HG03175 (cell line): ENCODE measurements around the gene TOM1L2.

ENCODE experiments used
- ATAC-seq: cut with Tn5 transposase; IDR thresholded peaks from one replicate; pipeline ENCODE4 v1.9.1; 2021; ENCODE audit warnings: mild to moderate bottlenecking, moderate library complexity; ENCODE audit not compliant: unreplicated experiment

Gene TOM1L2

GRCh38 chr17:17837966-17838962 lies 133.9 kb downstream of the TOM1L2 start:
- no peak for ATAC-seq

- ATAC-seq, result no peak
These were observed 134.8 kb downstream of the TOM1L2 start for GRCh38 chr17:17837380-17837821.

- peak; percentile 31 for ATAC-seq
These were observed 135.3 kb downstream of the TOM1L2 start, which contains the start of gene SREBF1 for GRCh38 chr17:17836818-17837379. Gene SREBF1 (minus strand): TSS chr17:17836986. CDS start chr17:17836817, 169 bp downstream.

GRCh38 chr17:17836250-17836817 lies 135.9 kb downstream of the TOM1L2 start:
- ATAC-seq, result peak; percentile 66

DNA sequence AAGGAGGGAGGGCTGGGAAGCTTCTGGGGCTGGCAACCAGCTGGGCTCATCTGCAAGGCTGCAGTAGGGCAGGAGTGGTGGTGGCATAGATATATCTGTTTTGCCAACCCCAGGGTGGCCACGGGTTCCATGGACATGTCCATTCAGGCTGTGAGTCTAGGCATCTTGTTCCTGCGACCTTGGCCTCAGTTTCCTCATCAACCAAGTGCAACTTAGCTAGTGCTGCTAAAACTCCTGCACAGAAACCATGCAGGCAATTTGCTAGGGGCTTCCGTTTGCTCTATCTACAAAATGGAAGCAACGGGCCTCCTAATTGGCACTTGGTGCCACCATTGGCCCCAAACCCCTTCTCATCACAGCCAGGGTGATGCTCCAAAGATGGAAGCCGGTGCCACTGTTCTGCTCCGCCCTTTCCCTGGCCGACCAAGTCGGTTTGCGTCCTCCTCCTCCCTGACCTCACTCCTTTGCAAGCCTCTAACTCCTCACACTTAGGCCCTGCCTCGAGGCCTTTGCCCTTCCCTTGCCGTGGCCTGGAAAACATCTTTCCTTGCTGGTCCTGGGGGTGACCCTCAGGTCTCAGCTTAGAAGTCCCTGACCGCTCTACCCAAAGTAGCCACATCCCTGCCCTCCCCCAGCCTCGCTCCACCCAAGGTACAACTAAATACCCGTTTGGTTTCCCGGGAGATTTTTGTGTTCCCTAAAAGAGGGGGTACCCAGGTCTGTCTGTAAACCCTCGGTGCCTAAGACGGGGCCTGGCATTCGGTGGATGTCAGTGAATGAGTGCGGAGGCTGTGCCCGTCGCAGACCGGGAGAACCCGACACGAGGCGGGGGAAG lies 136.6 kb downstream of the TOM1L2 start:
- no peak for ATAC-seq

DNA sequence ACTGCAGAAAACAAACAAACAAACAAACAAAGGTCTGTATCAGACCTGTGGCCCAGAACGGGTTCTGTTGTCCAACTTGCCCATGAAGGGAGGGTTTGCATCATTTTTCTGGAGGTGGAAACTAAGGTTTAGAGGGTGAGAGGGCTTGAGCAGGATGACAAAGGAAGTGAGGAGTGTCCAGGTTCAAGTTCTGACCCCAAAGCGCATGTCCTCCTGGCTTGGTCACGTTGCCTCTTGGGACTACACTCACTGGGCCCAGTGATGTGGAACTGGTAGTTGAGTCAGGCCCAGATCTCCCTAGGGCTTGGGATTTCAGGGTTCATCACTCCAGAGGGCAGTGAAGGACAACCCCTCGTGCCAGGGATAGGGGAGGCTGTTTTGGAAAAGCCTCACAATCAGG lies 137.2 kb downstream of the TOM1L2 start:
- no peak for ATAC-seq

DNA sequence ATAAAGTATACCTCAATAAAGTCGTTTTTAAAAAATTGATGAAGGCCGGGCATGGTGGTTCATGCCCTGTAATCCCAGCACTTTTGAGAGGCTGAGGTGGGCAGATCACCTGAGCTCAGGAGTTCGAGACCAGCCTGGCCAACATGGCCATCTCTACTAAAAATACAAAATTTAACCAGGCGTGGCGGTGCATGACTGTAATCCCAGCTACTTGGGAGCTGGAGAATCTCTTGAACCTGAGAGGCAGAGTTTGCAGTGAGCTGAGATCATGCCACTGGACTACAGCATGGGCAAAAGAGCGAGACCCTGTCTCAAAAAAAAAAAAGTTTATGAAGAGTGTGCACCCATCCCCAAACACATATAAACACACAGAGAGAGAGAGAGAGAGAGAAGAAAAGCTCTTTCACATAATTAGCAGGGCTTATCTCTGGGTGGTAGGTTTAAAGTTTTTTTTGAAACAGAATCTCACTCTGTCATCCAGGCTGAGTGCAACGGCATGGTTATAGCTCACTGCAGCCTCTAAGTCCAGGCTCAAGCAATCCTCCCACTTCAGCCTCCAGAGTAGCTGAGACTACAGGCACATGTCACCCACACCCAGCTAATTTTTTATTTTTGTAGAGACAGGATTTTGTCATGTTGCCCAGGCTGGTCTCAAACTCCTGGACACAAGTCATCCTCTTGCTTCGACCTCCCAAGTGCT lies 138.4 kb downstream of the TOM1L2 start:
- no peak for ATAC-seq

- ATAC-seq, result no peak
These were observed 140.2 kb downstream of the TOM1L2 start for GRCh38 chr17:17832032-17832363.

DNA sequence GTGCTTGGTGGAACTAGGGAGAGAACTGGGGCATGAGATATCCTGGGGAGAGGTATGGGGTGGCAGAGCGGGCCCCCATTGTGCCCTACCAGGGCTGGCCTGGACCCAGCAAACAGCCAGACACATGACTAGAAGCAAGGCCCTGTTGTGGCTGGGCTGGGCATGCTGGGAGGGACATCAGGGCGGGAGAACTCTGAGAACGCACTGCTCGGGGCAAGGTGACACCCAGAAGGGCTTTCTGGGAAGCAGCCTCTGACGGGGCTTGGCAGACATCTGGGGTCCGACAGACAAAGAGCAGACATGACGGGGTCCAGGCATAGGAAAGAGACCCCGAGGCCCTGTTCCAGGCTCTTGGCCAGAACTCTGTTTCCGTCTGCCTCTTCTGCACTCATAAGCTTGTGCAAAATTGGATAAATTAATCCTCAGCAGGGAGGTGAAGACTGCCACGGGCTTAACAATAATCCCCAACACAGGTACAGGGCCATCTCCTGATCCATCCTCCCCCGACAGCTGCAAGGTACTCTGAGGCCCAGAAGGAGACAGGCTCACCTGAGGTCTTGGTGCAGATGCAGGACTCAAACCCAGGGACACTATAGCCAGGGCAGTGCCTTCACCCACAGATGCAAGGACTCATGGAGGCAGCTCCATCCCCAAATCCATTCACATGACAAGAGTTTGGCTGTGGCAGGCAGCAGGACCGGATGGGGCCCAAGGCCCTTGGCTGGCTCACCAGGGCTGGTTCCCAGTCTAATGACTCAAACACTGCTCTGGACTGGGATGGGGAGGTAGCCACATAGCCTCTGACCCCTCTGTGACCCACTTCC lies 140.8 kb downstream of the TOM1L2 start:
- ATAC-seq, result no peak

GRCh38 chr17:17830740-17831207 lies 141.4 kb downstream of the TOM1L2 start:
- ATAC-seq, result no peak

DNA sequence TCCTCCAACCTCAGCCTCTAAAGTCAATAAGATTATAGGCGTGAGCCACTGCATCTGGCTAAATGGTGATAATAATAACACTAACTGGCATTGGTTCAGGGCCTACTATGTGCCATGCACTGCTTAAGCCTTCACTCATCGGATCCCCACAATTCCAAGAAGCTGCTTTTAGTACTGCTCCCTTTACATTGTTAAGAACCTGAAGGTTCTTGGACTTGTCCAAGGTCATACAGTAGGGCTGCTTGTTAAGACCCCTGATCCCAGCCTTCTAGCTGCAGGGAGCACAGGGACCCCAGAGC lies 142.0 kb downstream of the TOM1L2 start:
- ATAC-seq, result no peak

DNA sequence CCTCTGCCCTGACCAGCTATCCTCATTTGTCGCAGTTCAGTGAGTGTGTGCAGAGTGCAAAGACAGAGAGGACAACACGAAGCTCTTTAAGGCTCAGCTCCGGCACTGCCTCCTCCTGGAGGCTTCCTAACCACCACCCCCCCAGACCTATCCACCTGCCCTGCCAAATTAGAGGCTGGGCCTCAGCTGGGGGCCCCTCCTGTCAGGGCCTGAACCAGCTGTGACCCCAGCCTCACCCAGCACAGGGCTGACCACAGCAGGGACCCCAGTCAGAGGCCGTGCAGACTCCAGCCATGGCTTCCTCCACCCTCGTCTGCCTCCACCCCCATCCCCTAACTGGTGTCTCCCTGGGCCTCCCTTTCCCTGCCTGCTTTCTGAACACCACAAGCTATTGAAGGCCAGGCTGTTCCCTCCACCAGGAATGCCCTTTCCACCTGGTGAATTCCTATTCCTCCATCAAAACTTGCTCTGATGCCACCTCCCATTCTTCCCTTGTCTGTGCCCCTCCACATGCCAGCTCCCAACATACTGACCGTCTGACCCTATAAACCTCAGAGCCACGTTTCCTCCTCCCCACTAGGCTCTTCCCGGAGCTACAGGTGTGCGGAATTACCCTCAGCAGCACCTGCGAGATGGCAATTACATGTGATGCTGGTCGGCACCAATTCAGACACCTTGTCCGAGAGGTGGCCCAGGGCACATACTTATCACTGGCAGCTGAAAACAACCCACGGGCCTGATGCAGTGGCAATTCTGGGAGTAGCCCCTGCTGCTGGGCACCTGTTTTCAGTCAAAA lies 144.2 kb downstream of the TOM1L2 start:
- ATAC-seq, result no peak

GRCh38 chr17:17826942-17827785 lies 145.0 kb downstream of the TOM1L2 start:
- ATAC-seq, result no peak

DNA sequence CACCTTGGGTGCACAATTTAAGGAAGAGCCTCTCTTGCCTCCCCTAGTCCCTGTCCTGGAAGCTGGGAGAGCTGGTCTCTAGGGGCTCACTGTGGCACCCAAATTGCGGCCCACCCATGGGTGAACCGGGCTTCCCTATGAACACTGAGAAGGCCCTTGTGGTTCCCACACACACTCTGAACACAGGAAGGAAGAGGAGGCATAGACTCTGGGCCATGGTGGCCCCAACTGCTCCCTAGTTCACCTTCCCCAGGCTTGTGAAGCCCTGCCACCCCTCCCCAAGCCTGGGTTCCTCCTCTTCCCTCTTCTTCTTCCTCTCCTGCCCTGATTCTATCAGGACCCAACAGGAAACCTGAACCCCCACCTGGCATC lies 145.9 kb downstream of the TOM1L2 start:
- no peak for ATAC-seq

- ATAC-seq, result no peak
These were observed 147.2 kb downstream of the TOM1L2 start for GRCh38 chr17:17824783-17825614.

GRCh38 chr17:17824119-17824782 lies 147.9 kb downstream of the TOM1L2 start:
- no peak for ATAC-seq
